ENCODE measurements around the gene WDR20. TPM values are rescaled to one million over a fixed set of nuclear protein-coding genes. Genes with fewer than 3 reads are reported as not detected.
"Not testable (repeated sequence)": the region's sequence is repeated elsewhere in the genome, so short reads cannot be mapped to it uniquely, and the experiment has no call there.

WDR20 gene
- polyA plus RNA-seq, 3 donors: 6.8 to 17.8 (median 8.8) TPM

- H3K27ac ChIP-seq (ENCODE audit: low read depth, low read length): no peak overlapping the region
- WGBS, 3 donors: 82 to 92% (median 86%) methylated on average over 4 of the region's 4 CpGs
These were observed 101.5 kb downstream of the WDR20 start for GRCh38 chr14:102241147-102241546.

DNA sequence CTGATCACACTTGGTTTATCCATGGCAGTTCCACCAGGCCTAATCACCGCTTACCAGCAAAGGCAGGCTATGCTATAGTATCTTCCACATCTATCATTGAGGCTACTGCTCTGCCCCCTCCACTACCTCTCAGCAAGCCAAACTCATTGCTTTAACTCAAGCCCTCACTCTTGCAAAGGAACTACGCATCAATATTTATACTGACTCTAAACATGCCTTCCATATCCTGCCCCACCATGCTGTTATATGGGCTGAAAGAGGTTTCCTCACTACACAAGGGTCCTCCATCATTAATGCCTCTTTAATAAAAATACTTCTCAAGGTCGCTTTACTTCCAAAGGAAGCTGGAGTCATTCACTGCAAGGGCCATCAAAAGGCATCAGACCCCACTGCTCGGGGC is 104.1 kb downstream of the WDR20 start:
- H3K27ac ChIP-seq (ENCODE audit: low read depth, low read length): not testable (repeated sequence)
- 94 to 98% (median 97%) methylated on average over 4 of the region's 4 CpGs for WGBS, 3 donors

GRCh38 chr14:102246071-102246470 is 106.4 kb downstream of the WDR20 start:
- no peak overlapping the region for H3K27ac ChIP-seq (ENCODE audit: low read depth, low read length)
- WGBS, 3 donors: 51 to 70% (median 62%) methylated on average over 9 of the region's 9 CpGs

DNA sequence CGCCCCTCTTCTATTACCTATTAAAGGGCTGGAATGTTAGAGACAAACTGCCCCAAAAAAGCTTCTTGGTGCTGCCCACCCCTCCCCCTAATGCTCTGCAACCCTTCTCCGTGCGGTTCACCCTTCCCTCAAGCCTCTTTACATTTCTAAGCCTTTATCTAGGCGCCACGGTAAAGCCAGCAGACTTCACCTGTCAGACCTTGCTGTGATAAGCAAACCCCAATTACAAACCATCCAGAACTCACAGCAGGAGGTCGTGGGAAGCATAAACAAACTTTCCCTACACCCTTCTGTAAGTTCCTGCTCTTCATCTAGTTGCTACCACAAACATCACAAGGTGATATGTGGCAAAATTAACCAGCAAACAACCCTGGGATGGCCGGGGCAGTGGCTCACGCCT is 108.4 kb downstream of the WDR20 start:
- no peak overlapping the region for H3K27ac ChIP-seq (ENCODE audit: low read depth, low read length)
- WGBS, 3 donors: 78 to 88% (median 88%) methylated on average over 8 of the region's 8 CpGs

GRCh38 chr14:102249041-102249440 is 109.3 kb downstream of the WDR20 start:
- H3K27ac ChIP-seq (ENCODE audit: low read depth, low read length): no peak overlapping the region
- 90 to 94% (median 93%) methylated on average over 12 of the region's 12 CpGs for WGBS, 3 donors

DNA sequence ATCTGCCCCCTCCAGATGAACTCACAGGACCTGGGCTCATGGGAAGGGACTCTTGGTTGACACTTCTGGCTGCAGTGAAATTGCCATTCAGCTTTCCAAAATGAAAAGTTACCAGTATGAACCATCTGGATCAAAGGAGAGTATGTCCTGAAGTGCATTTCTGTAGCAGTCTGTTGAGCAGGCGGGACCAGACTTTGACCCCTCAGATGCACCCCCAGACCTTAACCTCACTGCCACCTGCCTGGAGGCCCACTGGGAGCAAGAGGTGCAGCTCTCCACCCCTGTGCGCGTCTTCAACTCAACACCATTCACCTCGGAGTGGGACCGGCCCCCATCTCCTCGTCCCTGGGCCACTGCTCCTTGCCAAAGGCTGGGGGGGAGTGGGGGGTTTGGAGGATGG is 110.3 kb downstream of the WDR20 start:
- no peak overlapping the region for H3K27ac ChIP-seq (ENCODE audit: low read depth, low read length)
- WGBS, 3 donors: 91 to 95% (median 94%) methylated on average over 6 of the region's 6 CpGs

GRCh38 chr14:102250636-102251035 is 110.9 kb downstream of the WDR20 start:
- H3K27ac ChIP-seq (ENCODE audit: low read depth, low read length): no peak overlapping the region
- WGBS, 3 donors: 96 to 97% (median 96%) methylated on average over 15 of the region's 15 CpGs

GRCh38 chr14:102251161-102251560 is 111.5 kb downstream of the WDR20 start:
- WGBS, 3 donors: 91 to 96% (median 96%) methylated on average over 8 of the region's 8 CpGs
- no peak overlapping the region for H3K27ac ChIP-seq (ENCODE audit: low read depth, low read length)

- no peak overlapping the region for H3K27ac ChIP-seq (ENCODE audit: low read depth, low read length)
- WGBS, 3 donors: 54 to 92% (median 89%) methylated on average over 21 of the region's 21 CpGs
These were observed 113.4 kb downstream of the WDR20 start for GRCh38 chr14:102252834-102253801.

DNA sequence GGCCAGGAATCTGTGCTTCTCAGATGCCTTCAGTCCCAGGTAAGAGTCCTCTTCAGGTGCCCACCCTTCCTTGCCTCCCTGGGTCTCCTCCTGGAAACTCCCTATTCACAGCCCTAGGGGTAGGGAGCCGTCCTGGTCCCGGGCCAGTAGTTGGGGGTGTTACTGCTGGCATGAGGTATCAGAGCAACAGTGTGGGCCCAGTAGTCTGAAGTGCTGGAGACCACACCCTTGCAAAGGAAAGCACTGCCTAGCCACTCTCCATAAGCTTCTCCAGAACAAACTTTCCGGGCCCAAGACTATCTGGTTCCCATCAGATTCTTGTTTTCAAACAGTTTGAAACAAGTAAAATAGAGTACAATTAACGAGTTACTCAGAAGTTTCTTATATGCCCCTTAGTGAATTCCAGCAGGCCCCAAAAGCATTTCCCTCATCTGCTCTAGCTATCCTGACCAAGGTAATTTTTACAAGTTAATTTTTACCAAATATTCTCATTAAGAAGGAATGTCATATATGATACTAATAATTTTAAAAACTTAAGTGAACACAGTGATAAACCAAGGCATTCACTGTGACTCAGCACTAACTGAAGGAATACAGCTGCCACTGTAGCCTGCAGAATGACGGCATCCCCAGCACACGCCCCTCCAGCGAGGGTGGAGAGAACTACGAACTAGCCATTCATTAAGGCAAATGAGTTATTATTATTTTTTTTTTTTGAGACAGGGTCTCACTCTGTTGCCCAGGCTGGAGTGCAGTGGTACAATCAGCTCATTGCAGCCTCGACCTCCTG is 115.9 kb downstream of the WDR20 start:
- H3K27ac ChIP-seq (ENCODE audit: low read depth, low read length): no peak overlapping the region
- WGBS, 3 donors: 60 to 78% (median 64%) methylated on average over 9 of the region's 9 CpGs

GRCh38 chr14:102256716-102257115 is 117.0 kb downstream of the WDR20 start:
- no peak overlapping the region for H3K27ac ChIP-seq (ENCODE audit: low read depth, low read length)

DNA sequence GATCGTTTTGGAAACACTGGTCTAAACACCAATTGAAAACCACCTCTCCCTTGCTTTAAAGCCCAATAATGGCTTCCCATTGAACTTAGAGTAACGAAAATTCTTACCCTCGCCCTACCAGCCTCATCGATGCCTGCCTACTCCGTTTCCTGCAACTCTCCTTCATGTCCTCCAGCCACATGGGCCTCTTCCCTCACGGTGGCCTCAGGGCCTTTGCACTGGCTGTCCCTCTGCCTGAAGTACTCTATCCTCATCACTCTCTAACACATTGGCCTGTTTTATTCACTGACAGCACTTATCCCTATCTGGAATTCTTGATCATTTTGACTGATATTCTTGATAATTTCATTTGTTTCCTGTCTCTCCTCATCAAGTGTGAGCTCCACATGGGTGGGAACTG is 118.4 kb downstream of the WDR20 start:
- WGBS, 3 donors: 95% methylated on average over 6 of the region's 6 CpGs
- no peak overlapping the region for H3K27ac ChIP-seq (ENCODE audit: low read depth, low read length)

More at GRCh38 chr14:102256716-102257115, 117.0 kb downstream of the WDR20 start:
- 88 to 93% (median 92%) methylated on average over 9 of the region's 9 CpGs for WGBS, 3 donors

Other genes with a start within 250 kb of the WDR20 start
- 100 to 1,000 TPM in 1 of 3 donors, 10 to 100 TPM in 2; 62.7 to 161 (median 92.1) TPM for gene DYNC1H1, start 175.3 kb upstream of the WDR20 start, polyA plus RNA-seq
- gene HSP90AA1, start 52.9 kb upstream of the WDR20 start, polyA plus RNA-seq: 100 to 1,000 TPM; 140 to 355 (median 298) TPM
- 10 to 100 TPM in 2 of 3 donors, 1 to 10 TPM in 1; 8.7 to 19.7 (median 18.7) TPM for gene MOK, start 165.3 kb downstream of the WDR20 start, polyA plus RNA-seq
- 10 to 100 TPM in 1 of 3 donors, 1 to 10 TPM in 2; 5.6 to 10.0 (median 6.6) TPM for gene ZNF839, start 179.8 kb downstream of the WDR20 start, polyA plus RNA-seq
- gene CINP, start 223.0 kb downstream of the WDR20 start, polyA plus RNA-seq: 10 to 100 TPM; 36.9 to 46.3 (median 41.6) TPM
- gene TECPR2, start 223.0 kb downstream of the WDR20 start, polyA plus RNA-seq: 1 to 10 TPM; 3.3 to 6.1 (median 5.9) TPM

All from adipose tissue (tissue), 3 donors.